Ovary (tissue), 9 donors: Measurements from ENCODE around the gene AGPAT1. TPM values are rescaled to one million over a fixed set of nuclear protein-coding genes. Genes with fewer than 3 reads are reported as not detected.

Experiments used
- DNase-seq, 5 donors: peaks; one replicate each; pipeline ENCODE4 v3.0.0-alpha.2; 2019 to 2020
- H3K27ac ChIP-seq, 2 donors: fragments of 200-600 bp; one replicate each; pipeline versions ENCODE4 v1.5.1 to v1.8.0; 2019 to 2022
- H3K27me3 ChIP-seq: fragments of 200-600 bp; one replicate; pipeline ENCODE4 v1.8.0; 2022
- H3K36me3 ChIP-seq: fragments of 200-600 bp; sonication (generic); one replicate; pipeline ENCODE4 v1.5.1; 2019
- H3K4me1 ChIP-seq: one replicate; pipeline ENCODE4 v1.8.1; 2013; ENCODE audit warnings: mild to moderate bottlenecking, moderate library complexity; ENCODE audit not compliant: insufficient read depth
- H3K4me3 ChIP-seq: fragments of 200-600 bp; sonication (generic); one replicate; pipeline ENCODE4 v1.5.1; 2017
- H3K9me3 ChIP-seq, 2 donors: fragments of 200-600 bp in 1 of 2; sonication (generic) in 1 of 2; one replicate each; pipeline versions ENCODE4 v1.5.1 to v1.8.1; 2013 to 2019; ENCODE audit warnings: mild to moderate bottlenecking in 1 of 2, moderate library complexity in 1 of 2
- CTCF ChIP-seq, 3 donors: fragments of 450-650 bp in 2 of 3; fragments of 200-600 bp in 1 of 3; IDR thresholded peaks; one replicate each; pipeline versions ENCODE4 v1.5.1 to v1.8.0; 2016 to 2022; ENCODE audit warnings: antibody characterized with exemption in 3 of 3, mild to moderate bottlenecking in 1 of 3
- EP300 ChIP-seq: sonication (generic); formaldehyde crosslinking; IDR thresholded peaks from one replicate; pipeline ENCODE4 v1.6.1; 2017; ENCODE audit warnings: antibody characterized with exemption
- POLR2A ChIP-seq: fragments of 450-650 bp; IDR thresholded peaks from one replicate; pipeline ENCODE4 v1.6.1; 2017; ENCODE audit warnings: antibody characterized with exemption, mild to moderate bottlenecking, moderate library complexity
- WGBS, 3 donors: extraction: QIAGEN DNeasy Blood & Tissue Kit in 1 of 3; methylation state at CpG; one replicate each; pipeline versions ENCODE4 v1.1.5 to v1.1.7; 2013 to 2017; 5-methylcytosine and 5-hydroxymethylcytosine counted together
- intact Hi-C, 4 donors: fragments of 100-400 bp; cut with DNase I; formaldehyde crosslinking; loops; one replicate each; pipeline versions ENCODE4 v1.11.0 to v1.15.1; 2022 to 2023
- polyA plus RNA-seq, 2 donors: library from polyadenylated mRNA; stranded (reverse); fragments of 200-250 nt in 1 of 2; fragments of 350-450 nt in 1 of 2; fragmentation: Illumina TruSeq in 1 of 2; extraction: RNeasy Lipid Tissue Mini Kit (QIAGEN cat#74804) in 1 of 2; gene quantifications; one replicate each; pipeline ENCODE4 v1.2.3, GENCODE V29; 2013 to 2014
- total RNA-seq, 7 donors: library from RNA; depleted of rRNA in 2 of 7; stranded (reverse); fragments of >200 nt in 2 of 7; fragmentation: NEBNext Ultra II Directional in 3 of 7; extraction: Animal tissue kit (Norgen Biotek cat#: 25700) in 3 of 7; gene quantifications; one replicate each; pipeline versions ENCODE4 v1.1.0 to v1.2.4, GENCODE V29; 2016 to 2023
- donor health status: DM: no; HTN: no; CAD: no; lungs with moderate emphysema.
- donor health status: DM: no; HTN: no; CAD: no.
- donor health status: Bipolar disorder and iron deficiency.
- donor health status: DM: yes; HTN: yes; CAD: no.
- donor health status: DM: no; HTN: no; CAD: no.
- donor health status: DM: yes; HTN: yes; CAD: no.

The AGPAT1 gene
- total and polyA plus RNA-seq, 9 donors, result 29.6 to 82.4 (median 60.6) TPM

DNA sequence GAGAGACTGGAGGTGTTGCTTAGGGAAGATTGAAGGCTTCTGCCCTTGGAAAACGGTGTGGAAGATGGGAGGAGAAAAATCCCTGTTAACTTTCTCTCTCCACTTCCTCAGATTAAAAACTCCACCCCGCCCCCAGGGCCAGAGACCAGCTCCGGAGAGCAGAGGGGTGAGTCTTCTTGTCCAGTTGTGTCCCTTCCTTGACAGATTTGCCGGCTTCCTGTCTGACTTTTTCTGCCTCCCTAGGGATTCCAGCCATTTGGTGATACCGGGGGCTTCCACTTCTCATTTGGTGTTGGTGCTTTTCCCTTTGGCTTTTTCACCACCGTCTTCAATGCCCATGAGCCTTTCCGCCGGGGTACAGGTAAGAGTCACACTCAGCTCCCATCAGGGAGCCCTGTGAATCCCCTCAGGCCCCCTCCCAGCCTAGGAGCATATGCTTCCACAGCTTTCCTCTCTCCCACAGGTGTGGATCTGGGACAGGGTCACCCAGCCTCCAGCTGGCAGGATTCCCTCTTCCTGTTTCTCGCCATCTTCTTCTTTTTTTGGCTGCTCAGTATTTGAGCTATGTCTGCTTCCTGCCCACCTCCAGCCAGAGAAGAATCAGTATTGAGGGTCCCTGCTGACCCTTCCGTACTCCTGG is 4.0 kb upstream of the AGPAT1 start:
- peak in 2 of 5 donors; percentile 38 for DNase-seq
- intact Hi-C loops, result loop anchor here in 1 of 4 donors (10.0 kb wide), 1 partner anchor 455 kb away; the partner anchor contains the start of genes DDAH2, LY6G6C and MPIG6B
- no peaks in the 10 kb centered on the region for H3K27me3 ChIP-seq
- WGBS, 3 donors, result 64 to 72% (median 71%) methylated on average over 10 of the region's 10 CpGs
- H3K36me3 ChIP-seq, result no peaks in the 10 kb centered on the region
- no peak for TF ChIP-seq POLR2A
- no peak for TF ChIP-seq CTCF (IDR thresholded peaks at IDR 0.05)
- no peak for TF ChIP-seq EP300
- H3K4me3 ChIP-seq, result no peak overlapping the region
- H3K4me1 ChIP-seq, result peaks cover 5% of the 10 kb centered on the region
- H3K27ac ChIP-seq, result peak overlapping the region in 1 of 2 donors; percentile 7
- H3K9me3 ChIP-seq, result no peaks in the 10 kb centered on the region

GRCh38 chr6:32178547-32179440 is 2.9 kb upstream of the AGPAT1 start:
- intact Hi-C loops, result no loop called here
- H3K27me3 ChIP-seq, result no peaks in the 10 kb centered on the region
- WGBS, 3 donors, result 2 to 3% (median 3%) methylated on average over 24 of the region's 24 CpGs
- no peaks in the 10 kb centered on the region for H3K9me3 ChIP-seq
- H3K4me1 ChIP-seq, result peaks cover 6% of the 10 kb centered on the region
- peak in 1 of 5 donors; percentile 84 for DNase-seq
- no peaks in the 10 kb centered on the region for H3K36me3 ChIP-seq
- TF ChIP-seq CTCF (IDR thresholded peaks at IDR 0.05), result no peak
- TF ChIP-seq EP300, result no peak
- TF ChIP-seq POLR2A, result peak; percentile 3
- peak overlapping the region; percentile 70 for H3K4me3 ChIP-seq
- H3K27ac ChIP-seq, result peak overlapping the region; percentile 93 to 99

GRCh38 chr6:32177788-32178546 is 2.1 kb upstream of the AGPAT1 start, which contains the start of gene RNF5:
Gene RNF5 (plus strand): TSS chr6:32178405. CDS start chr6:32178512, 107 bp downstream.
- H3K27me3 ChIP-seq, result no peaks in the 10 kb centered on the region
- peak within 1 kb of the TSS; percentile 70 for H3K4me3 ChIP-seq
- H3K4me1 ChIP-seq, result peaks cover 6% of the 10 kb centered on the region
- H3K9me3 ChIP-seq, result no peaks in the 10 kb centered on the region
- peak within 1 kb of the TSS; percentile 93 to 99 for H3K27ac ChIP-seq
- intact Hi-C loops, result no loop called here
- peak; percentile 92 to 99 (median 97) for DNase-seq
- TF ChIP-seq CTCF (IDR thresholded peaks at IDR 0.05), result no peak
- peak; percentile 49 for TF ChIP-seq POLR2A
- TF ChIP-seq EP300, result peak; percentile 67
- 0 to 1% (median 0%) methylated on average over 33 of the region's 33 CpGs for WGBS, 3 donors
- H3K36me3 ChIP-seq, result no peaks in the 10 kb centered on the region

DNA sequence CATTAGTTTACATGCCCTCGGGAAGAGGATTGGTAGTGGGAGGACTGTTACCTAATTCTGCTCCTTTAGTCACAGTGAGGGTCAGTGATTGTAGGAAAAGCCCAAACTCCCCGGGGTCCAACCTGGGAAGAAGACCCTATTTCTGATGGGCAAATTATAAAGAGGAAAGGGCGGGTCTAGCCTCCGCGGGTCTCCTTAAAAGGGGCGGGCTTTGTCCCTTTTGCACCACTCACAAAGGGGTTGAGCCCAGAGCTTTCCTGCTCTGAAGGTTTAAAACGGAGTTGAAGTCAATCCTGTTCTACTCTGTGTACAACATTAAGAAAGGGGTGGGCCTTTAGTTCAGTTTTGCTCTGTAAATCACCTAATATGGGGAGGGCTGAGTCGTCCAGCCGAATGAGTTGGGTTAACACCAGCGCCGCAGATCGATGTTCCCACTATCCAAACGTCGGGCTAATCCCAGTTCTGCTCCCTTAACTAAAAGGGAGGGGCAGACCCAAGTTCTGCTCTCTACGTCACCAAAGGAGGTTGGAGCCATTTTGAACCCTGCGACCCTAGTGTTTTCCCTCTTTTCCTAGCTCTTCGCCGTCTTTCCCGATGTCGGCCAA is 1.4 kb upstream of the AGPAT1 start:
- H3K4me1 ChIP-seq, result peaks cover 6% of the 10 kb centered on the region
- intact Hi-C loops, result no loop called here

More for the DNA sequence above, 1.4 kb upstream of the AGPAT1 start:
- Histone ChIP-seq H3K4me3 (peak overlapping the region; percentile 70), H3K27ac (peak overlapping the region; percentile 93 to 99), H3K27me3 (no peaks in the 10 kb centered on the region), H3K36me3 (no peaks in the 10 kb centered on the region), H3K9me3 (no peaks in the 10 kb centered on the region)
- TF ChIP-seq CTCF (IDR thresholded peaks at IDR 0.05) (no peak), POLR2A (peak; percentile 53), EP300 (peak; percentile 6)
- peak in 1 of 5 donors; percentile 44 for DNase-seq
- 0 to 1% (median 1%) methylated on average over 20 of the region's 20 CpGs for WGBS, 3 donors
